Bladder microvascular endothelial cell (primary cell): ENCODE measurements around the gene VCX. TPM values are rescaled to one million over a fixed set of nuclear protein-coding genes. Genes with fewer than 3 reads are reported as not detected.

Source experiments
- total RNA-seq: library from RNA; depleted of rRNA; stranded (reverse); fragments of >200 nt; gene quantifications from 2 replicates; pipeline ENCODE4 v1.2.3, GENCODE V29; 2014

Gene VCX
- not detected in 2 replicates for total RNA-seq

DNA sequence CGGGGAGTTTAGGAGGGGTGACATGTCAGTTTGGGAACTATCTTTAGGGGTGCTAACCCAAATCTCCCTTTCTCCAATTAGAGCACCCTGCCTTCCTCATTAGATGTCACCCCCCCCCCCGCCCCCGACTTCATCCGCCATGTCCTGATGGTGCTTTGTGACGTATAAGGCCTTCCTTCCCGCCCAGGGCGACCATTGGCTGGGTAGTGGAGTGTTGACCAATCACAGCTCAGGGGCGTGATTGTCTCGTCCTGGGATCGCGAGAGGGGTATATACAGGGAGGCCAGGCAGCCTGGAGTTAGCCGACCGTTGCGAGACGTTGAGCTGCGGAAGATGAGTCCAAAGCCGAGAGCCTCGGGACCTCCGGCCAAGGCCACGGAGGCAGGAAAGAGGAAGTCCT is at the start of gene VCX:
Gene VCX, plus strand, starts transcription at position 301 of the 400 bp plus-strand sequence. Its CDS starts 33 bp downstream, at position 334.

Other genes starting within 250 kb of the VCX start
- 3.2 and 6.7 TPM in 2 replicates for gene PNPLA4, start 84.2 kb downstream of the VCX start, total RNA-seq